Stimulated activated CD4-positive, alpha-beta T cell treated with anti-CD3 and anti-CD28 coated beads, Interleukin-4, amount 100 ng/mL, for 24 hours (primary cell): ENCODE measurements around the gene XRCC3.
A peak's percentile ranks its signal among the peaks of the same experiment; 100 is the strongest.
"Not testable (repeated sequence)": the region's sequence is repeated elsewhere in the genome, so short reads cannot be mapped to it uniquely, and the experiment has no call there.

Experiments used
- DNase-seq: peaks from one replicate; pipeline ENCODE4 v3.0.0-alpha.2; 2020

Gene XRCC3

DNA sequence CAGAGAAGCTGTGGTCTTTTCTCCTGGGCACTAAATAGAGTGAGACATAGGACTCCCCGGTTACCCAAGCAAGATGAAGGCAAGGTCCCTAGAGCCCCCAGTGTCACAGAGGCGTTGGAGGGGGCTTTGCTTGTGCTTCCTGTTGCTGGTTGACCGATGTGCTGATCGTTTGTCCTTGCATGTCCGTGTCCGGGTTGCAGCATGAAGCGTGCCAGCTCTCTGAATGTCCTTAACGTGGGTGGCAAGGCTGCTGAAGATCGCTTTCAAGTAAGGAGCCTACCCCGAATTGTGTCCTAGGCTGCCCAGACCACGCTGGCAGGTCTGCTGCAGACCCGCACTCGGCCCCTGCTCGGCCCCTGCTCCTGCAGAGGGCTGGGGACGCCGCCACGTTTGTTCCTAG, 23.1 kb downstream of the XRCC3 start:
- DNase-seq = no peak

DNA sequence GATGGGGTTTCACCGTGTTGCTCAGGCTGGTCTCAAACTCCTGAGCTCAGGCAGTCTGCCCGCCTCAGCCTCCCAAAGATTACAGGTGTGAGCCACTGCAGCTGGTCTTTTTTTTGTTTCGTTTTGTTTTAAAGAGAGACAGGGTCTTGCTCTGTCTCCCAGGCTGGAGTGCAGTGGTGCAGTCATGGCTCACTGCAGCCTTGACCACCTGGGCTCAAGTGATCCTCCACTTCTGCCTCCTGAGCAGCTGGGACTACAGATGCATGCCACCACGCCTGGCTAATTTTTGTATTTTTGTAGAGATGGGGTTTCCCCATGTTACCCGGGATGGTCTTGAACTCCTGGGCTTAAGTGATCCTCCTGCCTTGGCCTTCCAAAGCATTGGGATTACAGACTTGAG, 23.6 kb downstream of the XRCC3 start:
- not testable (repeated sequence) for DNase-seq

DNA sequence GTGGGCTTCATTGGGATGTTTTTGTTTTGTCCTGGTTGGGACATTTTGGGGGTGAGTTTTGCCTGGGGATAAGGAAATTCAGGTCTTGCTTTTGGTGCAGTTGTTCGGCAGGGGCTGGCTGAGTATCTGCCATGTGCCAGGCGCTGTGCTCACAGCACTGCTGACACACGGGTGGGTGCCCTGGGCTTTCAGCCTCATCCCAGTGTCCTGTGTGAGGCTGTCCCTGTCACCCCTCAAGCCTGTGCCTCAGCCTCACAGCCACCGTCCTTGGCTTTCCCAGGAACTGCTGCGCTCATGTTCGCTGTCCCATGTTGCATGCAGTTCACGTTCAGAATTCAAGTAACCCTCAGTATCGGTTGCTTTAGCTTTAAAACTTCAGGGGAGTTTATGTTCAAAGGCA, 24.9 kb downstream of the XRCC3 start:
- DNase-seq = no peak

DNA sequence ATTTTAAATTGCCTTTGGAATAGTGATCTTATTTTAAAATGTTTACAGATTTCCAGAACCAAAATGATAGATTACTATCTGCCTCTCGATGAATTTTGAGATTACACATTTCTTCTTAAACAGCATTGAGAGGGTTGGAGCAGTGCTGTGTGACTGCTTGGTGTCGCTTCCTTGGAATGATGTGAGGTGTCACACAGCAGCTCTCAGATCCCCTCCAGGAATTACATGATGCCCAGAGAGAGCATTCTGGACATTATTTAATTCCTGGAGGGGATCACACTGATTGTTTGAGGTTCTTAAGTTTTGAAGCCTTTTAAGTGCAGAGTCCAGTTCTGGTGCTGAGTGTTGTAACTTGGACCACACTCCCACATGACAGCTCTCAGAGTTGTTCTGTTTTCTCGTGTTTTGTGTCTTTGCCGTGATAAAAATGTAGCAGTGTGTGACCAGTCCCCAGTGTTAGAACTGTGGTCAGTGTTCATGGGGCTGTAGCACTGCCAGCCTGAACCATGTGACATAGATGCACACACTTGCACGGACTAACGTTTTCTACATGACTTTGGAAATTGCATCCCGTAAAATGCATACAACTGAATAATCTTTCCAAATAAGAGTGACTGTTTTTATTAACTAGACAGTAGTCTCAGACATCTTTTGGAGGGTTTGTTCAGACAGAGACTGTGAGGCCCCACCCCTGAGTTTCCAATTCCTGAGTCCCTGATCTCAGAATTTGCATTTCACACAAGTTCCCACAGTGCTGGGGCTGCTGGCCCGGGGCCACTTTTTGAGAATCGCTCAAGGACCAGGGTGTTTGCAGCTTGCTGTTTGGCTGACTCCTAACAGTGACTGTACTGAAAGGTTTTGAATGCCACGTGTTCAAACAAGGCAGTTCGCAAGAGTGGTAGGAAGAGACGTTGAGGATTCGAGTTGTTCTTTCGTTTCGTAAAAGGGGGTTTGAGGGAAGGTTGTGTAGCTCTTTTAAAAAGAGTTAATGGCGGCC, 26.0 kb downstream of the XRCC3 start:
- no peak for DNase-seq

DNA sequence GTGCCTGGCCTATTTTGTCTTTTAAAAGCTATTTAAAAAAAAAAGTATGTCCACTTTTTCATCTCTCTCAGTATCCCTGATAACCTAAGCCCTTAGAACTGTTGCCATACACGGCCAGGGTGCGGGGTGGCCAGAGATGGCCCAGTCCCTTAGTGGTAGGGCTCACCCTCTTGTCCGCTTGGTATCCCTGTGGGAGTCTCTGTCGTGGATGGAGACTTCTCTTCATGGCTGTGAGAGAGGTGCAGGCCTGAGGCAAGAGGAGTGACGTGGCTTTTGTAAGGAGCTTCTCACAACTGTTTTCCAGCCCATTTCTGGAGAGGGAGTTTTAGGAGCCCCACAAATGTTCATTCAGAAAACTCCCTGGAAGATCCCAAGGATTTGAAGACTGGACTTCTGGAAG, 26.8 kb downstream of the XRCC3 start:
- DNase-seq = no peak

DNA sequence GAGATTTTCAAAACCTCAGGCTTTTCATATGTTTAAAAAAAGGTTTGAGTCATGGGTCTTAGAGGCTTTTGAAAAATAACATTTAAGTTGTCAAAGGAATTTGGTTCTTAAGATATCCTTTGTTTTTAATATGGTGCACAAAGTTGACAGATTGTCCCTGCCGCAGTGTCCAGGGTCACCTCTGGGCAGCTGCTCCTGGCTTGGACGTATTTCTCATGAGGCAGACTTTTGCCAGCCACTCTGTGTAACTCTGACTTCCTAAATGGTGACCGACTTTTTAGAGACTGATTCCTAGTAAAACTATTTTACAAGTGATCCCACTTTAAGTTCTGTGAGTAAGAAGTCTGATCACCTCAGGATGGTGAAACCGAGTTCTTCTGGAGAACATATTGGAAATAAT, 27.5 kb downstream of the XRCC3 start:
- no peak for DNase-seq

DNA sequence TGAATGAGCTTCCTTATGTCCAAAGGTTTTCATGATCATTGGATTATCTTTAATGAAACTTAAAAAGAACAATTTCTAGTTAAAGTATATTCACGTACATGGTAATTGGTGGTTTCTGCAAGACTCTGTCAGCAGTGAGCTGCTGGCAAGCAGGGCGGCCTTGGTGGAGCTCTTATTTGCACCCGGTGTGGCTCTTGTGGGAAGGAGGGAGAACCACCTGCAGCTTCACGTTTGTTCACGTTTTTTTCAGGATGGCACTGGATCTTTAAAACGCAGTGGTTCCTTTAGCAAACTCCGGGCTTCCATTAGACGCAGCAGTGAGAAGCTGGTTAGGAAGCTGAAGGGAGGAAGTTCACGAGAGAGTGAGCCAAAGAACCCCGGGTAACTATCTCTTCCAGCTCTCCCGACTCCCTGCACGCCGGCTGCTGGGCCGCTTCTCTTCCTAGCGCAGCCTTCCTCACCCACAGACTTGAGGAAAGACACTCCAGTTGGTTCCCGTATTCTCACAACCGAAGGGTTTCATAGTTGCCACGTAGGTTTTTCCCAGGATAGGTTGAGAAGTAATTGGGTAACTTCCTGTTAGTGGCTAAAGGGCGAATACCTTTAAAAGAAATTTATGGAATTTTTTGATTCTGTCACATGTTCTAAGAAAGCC, 28.3 kb downstream of the XRCC3 start:
- DNase-seq = no peak

DNA sequence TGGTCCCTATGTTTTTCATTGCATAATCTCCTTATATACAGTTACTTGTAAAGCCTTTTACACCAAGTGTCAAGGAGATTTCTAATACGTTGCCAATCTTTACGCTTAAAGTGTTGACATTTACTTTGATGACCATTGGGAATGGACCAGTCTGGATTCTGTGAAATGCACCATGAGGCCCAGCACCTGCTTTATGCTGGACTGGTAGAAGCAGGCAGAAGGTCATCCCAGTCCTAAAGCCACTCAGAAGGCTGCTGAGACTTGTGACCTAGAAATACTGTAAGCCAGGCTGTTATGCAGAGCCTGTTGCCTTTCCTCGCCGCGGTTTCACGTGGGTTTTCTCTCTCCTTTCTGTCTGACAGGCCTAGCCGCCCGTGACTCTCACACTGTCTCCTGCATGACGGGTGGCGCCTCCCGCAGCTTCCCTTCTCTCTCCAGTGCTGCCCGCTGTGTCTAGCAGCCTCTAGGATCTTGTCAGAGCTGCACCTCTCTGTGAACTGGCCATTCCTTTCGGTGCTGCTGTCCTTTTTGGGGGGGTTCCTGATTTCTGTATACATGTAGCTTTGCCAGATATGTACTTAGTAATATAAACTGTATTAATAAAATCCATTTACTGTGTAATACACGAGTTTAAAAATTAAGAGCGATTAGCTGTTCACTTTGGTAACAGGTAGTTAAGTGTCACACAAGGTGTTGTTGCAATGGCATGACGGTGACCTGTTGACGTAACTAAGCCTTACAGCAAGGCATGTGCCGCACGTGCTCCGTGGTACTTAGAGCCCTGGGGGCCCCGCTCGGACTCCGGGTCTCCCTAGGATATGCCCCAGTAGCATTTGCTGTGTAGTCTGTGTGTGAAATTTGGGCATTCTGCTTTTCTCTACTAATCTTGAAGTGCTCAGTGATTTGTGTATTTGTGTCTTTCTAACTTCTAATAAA, 29.7 kb downstream of the XRCC3 start:
- no peak for DNase-seq

DNA sequence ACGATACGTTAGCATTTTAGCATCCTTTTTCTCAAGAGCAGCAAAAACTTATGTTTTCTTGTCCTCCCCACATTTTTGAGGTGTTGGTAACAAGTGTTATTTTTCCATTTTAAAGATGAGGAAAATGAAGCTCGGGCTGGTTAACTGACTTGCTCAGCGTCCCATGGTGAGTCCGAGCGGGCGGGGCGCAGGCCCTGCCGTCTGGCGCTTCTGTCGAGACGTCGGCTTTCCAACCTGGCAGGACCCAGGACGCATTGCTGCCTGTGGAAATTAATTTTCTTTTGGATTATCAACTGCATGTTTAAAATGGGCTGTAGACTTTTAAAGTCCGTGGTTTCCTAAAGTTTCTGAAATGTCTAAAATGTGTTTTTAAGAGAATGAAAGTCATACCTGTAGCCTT, 30.4 kb downstream of the XRCC3 start:
- no peak for DNase-seq

DNA sequence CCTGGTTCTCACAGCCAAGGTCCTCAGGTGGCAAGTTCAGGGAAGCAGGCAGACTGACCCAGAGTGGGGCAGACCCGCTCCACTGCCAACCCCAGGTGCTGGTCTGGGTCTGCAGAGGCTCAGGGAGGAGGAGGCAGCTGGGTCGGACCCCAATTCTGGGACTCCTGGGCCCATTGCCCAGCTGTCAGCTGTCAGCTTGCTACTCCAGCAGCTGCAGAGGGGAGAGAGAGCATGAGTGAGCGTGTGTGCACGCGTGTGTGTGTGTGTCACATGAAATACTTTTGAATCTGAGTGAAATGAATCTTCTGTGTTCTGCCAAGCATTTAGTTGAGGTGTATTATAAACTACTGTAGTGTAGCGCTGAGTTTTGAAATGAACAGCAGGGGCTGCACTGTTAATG, 30.8 kb downstream of the XRCC3 start:
- DNase-seq = no peak

DNA sequence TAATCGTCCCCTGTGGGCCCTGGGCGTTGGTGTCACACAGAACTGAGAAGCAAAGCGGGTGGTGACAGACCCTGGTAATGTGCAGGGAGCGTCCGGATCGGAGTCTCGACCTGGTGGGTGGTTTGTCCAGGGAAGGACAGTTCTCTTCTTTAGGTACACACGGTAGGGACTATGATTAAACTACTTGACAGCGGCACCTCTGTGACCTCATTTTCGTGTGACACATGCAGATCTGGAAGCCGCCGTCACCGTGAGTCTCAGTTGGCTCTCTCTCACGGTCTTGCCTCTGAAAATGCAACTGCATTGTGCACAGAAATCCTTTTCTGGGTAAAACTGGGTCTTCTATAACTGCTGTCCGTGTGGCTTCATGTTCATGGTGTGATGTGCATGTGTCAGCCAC, 32.1 kb downstream of the XRCC3 start:
- no peak for DNase-seq

DNA sequence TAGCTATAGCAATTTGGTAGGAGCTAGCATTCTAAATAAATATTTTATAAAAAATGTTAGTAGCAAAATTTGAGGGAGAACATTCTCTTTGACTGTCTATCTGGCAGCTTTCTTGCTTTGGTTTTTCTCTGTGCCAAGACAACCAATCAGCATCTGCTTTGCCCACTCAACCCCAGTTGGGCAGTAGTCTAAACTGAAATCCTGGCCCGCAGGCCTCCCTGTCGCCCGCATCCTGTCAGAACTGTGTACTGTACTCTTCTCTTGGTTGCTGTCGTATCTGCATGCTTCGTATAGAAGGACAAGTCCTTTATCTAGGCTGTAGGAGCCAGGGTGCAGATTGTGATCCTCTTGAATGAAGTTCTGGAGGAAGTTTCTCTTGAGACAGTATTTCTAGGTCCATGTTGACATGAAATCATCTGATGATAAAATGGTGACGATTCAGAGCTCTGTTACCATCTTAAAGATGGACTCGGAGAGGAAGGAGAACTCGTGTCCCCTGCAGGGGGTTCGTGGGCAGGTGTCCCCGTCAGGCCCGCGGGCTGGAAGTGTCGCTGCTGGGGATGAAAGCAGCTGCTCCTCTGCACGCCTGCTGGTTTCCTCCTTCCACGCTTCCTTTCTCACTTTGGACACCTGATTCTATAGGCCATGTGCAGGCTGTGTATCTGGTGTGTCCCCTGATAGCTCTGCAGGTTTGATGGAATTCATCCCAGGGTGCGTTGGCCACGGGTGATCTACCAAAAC, 34.6 kb downstream of the XRCC3 start:
- no peak for DNase-seq

DNA sequence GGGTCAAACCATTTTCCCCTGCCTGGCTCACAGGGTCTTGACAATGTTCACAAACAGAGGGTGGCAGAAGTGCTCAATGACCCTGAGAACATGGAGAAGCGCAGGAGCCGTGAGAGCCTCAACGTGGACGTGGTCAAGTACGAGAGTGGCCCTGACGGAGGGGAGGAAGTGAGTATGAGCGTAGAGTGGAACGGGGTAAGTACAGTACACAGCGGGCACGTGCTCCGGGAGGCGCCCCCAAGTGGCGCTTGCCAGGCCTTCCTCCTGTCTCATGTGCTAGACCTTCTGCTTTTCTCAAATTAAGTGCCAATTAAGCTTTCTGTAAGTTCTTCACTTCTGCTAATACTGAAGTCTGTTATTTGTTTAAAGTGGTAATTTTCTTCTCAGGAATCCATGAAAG, 35.9 kb downstream of the XRCC3 start:
- DNase-seq = peak; percentile 41

DNA sequence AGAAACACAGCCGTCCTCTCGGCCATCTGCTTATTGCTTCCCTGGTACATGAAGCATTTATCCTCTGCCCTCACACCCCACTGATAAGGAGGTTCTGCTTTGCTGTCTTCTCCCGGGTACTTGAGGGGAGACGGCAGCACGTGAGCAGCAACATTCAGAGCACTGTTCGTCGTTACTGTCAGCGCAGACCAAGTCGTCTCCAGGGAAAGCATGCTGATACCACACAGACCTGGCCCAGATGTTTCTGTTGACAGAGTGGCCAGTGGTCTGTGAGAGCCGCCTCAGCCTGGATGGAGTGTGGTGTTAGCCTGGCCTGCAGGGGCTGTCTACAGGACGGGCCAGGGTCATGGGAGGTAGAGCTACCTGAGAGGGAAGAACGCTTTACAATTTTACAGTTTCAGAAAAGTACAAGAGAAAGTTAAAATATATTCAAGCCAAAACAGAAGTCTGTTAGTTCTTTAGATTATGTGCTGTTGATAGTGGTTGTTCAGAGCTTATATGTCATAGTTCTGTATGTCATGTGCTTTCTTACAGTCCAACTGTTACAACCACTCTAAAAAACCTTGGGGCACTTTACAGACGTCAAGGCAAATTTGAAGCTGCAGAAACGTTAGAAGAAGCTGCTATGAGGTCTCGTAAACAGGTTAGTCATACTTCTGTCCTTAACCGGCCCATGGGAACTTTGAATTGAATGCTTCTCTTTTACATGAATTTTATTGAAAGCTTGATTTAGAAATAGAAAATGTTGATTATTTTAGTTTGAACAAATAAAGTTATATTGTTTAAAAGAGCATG, 38.2 kb downstream of the XRCC3 start:
- DNase-seq = no peak

DNA sequence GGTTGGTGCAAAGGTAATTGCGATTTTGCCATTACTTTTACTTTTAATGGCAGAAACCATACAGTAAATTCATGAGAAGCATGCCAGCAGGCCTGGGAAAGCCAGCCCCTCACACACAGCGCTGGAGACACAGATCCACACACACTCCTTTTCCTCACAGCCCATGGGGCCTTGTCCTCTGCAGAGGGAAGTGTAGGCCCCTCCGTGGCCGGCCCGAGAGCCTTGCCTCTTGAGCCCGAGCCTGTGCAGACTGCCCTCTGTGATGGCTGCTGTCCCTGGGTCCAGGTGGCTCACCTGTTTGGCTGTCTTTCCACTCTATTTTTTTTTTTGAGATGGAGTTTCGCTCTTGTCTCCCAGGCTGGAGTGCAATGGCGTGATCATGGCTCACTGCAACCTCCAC, 39.3 kb downstream of the XRCC3 start:
- DNase-seq = no peak

DNA sequence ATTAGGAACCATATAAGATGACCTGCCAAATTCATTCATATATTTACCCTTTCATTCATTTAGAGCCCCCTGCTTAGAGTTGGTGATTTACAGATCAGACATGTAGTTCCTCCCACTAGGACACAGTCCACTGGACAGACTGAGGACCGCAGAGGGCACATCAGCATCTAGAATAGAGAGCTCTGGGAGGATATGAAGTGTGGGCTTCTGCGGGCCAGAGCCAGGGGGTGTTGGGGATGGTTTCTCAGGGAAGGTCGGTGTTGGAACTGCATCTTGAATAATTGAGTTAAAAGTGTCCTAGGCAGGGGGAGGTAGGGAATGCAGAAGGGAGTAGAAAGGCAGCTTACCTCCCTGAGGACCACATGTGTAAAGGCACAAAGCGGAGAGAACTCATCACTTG, 43.3 kb downstream of the XRCC3 start:
- DNase-seq = no peak

DNA sequence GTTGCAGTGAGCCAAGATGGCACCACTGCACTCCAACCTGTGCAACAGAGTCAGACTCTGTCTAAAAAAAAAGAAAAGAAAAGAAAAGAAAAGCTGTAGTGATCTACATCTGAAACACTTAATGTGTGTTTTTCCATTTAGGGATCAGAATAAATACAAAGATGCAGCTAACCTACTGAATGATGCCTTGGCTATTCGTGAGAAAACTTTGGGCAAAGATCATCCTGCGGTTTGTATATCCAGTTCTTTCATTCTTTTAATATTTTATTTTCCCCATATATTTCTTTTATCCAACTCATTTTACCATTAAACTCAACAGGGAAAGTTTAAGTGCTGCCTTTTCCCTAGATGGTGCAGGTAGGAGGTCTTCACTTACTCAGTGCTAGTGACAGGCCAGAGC, 45.9 kb downstream of the XRCC3 start:
- DNase-seq = no peak

DNA sequence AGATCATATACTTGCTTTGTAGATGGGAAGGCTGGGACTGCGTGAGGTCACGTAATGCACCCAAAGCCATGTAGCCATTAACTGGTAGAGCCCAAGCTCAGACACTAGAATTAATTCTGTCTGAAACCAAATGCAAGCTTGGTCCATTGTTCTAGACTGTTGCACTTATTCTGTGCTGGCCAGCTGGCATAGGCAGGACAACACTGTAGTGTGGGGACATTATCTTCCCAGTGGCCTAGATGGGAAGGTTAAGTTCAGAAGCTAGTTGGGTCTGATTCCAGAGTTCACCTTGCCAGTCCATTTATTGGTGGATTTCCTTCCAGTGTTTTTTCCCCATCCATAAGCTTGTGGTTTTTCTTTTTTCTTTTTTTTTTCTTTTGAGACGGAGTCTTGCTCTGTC, 47.1 kb downstream of the XRCC3 start:
- DNase-seq = no peak

DNA sequence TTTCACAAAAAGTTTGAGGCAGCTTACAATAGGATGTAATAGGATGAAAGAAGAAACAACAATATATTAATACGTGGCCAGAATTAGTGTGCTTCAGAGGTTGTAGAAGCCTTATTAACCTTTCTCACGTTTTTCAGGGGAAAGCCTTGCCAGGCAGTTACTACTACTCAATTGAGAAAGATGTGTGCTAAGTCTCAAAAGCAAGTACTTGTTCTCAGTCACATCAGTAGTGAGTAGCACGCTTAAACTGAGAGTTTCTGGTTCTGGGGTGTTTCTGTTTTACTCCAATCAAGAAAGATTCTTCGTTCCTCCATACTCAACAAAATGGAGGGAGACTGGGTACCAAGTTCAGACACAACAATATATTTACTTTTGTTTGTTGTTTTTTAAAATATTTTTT, 47.6 kb downstream of the XRCC3 start:
- DNase-seq = no peak

DNA sequence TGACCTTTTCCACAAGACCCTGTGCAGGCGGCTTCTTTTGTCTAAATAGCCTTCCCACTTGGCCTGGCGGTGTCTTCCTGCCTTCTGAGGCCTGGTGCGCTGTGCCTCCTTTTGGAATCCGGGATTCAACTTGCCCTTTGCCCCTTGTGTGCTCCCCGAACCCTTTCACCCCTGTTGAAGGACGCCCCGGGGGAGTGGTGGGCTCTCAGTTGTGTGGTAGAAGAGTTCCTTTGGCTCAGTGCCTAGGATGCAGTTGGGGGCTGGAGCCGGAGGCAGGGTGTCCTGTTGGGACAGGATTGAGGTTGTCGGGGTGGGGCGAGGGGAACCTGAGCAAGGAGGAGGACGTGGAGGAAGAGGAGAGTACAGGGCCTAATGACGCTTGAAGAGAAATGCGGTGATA, 51.7 kb downstream of the XRCC3 start:
- no peak for DNase-seq

DNA sequence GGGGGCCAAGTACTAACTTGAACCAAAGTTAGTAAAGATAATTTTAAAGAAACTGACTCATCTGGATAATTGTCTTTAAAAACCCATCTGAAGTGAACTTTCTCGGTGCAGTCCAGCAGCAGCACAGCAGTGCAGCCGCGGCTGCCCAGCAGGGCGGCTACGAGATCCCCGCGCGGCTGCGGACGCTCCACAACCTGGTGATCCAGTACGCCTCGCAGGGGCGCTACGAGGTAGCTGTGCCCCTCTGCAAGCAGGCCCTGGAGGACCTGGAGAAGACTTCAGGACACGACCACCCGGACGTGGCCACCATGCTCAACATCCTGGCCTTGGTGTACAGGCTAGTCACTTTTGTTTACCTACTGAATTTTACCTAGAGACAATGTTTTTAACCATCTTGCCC, 52.7 kb downstream of the XRCC3 start:
- DNase-seq = no peak

DNA sequence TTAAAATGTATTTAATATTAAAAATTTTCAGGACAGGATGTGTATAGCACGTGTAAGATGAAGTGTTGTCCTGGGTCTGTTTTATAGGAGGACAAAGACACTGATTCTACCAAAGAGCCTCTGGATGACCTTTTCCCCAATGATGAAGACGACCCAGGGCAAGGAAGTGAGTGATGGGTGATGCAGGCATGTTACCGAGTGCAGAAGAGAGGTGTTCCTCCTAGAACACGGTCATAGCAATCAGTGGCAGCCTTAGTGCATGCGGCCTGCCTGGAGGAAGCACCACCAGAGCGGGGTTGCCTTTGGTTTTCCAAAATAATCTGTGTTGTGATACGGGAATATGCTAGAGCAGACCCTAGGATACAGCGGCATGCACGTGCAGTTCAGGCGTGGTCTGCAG, 53.2 kb downstream of the XRCC3 start:
- DNase-seq = no peak
